ENCODE measurements around the gene ULBP1.
"Not testable (repeated sequence)": the region's sequence is repeated elsewhere in the genome, so short reads cannot be mapped to it uniquely, and the experiment has no call there.

ULBP1 gene

DNA sequence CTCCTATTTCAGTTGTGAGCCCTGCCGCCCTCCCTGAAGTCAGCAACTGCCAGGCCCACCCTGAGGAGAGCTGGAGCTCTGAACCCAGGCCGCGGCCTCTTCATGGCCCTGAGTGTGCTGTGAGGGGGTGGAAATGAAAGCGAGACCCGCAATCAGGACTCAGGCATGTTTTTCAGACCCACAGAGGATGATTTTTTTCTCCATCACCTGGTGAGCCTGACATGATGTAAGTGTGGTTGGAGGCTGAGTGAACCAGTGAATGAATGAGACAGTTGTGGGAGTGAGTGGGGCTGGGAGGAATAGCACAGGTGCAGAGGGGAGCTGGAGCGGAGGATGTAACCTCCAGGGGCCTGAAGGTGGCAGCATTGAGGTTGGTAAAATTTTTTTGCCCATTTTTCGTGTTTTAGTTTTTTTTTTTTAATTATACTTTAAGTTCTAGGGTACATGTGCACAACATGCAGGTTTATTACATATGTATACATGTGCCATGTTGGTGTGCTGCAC, 43.3 kb downstream of the ULBP1 start:
- DNase-seq: no peak

- no peak for DNase-seq
Observed at GRCh38 chr6:150008588-150008987, 44.8 kb downstream of the ULBP1 start.

GRCh38 chr6:150012846-150013784, 49.4 kb downstream of the ULBP1 start:
- DNase-seq: not testable (repeated sequence)

- DNase-seq: not testable (repeated sequence)
Observed at GRCh38 chr6:150013785-150014622, 50.3 kb downstream of the ULBP1 start.

DNA sequence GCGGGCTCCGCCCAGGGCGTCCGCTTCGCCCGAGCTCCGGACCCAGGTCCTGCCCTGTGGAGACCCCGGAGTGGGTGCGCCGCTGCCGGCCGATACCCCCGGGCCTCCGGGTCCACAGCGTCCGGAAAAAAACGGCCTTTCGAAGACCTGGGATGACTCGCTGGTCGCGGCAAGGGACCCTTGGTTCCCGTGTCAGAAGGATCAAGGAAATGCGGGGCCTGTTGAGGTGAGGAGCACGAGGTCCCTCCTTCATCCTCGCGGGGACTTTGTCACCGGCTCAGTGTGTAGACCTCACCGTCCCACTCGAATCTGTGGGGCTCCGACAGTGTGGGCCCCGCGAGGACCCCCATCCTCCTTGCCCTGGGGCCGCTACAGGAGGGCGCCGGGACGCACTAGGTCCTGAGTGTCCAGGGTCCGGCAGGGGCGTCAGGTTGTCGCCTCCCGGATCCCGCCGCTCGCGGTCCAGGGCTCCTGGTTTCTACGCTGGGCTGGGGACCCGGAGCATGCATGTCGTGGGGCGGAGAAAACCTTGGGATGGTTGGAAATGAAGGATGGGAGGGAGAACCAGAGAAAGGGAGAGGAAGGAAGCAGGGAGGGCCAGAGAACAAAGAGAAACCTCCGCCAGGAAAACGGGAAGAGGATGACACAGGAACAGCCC, 51.0 kb downstream of the ULBP1 start:
- not testable (repeated sequence) for DNase-seq

- not testable (repeated sequence) for DNase-seq
Observed at GRCh38 chr6:150015281-150016001, 51.7 kb downstream of the ULBP1 start.

DNA sequence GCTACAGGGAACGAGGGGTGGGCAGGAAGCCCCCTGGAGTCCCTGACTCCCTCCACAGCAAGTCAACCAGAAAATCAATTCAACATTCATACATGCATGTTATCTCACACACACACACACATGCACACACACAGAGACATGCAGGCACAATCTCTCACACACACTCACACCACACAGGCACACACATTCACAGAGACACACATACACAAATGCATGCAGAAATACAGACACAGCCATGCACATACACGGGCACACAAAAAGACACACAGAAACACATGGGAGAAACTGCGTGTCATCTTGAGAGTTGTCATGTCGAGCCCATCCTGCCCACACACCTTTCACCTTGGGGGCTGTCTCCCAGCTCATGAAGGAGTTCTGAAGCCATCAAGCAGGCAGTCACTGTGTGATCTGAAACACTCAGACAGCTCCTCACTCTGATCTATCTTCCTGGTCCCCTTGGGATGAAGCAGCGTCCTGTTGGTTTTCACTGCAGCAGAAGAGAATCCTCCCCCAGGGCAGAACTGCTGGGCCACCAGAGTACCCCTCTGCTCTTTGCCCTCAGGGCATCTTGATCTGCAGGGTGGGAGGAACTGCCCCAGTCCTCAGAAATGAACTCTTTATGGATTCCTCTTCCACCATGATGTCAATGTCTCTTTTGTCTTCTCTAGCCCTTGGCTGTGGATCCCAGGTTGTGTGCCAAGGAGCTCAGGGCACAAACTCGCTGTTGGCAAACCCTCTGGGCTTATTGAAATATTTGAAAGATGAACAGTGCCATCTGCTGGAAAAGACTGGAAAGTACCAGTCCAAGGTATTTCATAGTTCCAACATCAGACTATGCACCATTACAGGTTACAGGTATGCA, 52.8 kb downstream of the ULBP1 start:
- DNase-seq: peak; percentile 56

DNA sequence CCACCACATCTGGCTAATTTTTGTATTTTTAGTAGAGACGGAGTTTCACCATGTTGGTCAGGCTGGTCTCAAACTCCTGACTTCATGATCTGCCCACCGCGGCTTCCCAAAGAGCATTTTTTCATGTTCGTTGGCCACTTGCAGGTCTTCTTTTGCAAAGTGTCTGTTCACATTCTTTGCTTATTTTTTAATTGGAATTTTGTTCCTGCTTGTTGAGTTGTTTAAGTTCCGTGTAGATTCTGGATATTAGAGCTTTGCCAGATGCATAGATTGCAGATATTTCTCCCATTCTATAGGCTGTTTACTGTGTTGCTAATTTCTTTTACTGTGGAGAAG, 53.4 kb downstream of the ULBP1 start:
- DNase-seq: not testable (repeated sequence)

DNA sequence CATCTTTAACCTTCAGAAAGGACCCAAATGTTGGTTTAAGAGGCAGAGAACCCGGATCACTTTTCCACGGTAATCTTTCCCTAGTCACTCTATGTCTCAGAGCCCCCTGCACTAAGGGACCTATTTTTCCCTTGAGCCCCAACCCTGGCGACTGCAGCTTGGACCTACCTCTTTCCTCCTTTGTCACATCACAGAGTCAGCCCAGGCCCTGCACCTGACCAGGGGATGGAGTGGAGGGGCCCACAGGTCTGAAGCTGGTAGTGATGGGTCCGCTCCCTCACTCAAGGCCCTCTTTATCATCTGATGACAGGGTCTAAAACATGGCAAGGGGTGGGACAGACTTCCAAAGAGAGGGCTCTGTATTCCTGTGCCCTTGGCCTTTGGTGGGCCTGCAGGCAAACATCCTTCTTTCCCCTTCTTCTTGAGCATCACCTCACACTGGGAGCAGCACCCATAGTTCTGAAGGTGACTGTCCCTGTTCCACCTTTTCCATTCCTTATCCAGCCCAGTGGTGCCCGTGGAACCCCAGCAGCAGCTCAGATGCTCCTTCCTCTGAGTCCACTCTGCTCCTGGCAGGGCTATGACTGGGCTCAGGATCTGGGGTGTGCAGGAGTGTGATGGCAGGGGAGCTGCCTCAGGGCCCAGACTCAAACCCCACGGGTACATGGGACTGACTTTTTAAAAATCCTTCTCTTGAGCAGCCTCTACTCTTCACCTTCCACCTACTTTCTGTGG, 55.3 kb downstream of the ULBP1 start:
- DNase-seq: no peak

DNA sequence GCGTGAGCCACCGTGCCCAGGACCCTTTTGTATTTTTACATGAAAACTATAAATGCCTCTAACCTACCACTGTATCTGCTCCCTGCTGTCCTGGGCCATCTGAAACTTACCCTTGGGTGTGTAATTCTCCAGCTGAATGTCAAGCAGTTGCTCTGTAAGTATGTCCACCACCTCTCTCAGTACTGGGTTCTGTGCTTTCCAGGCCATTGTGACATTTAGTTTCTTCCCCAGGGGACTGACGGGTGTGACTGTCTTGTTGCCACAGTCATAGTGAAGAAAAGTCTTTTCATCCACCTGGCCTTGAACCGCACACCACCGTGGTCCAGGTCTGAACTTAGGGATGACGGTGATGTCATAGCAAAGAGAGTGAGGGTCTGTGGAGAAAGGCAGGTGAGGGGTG, 58.1 kb downstream of the ULBP1 start:
- not testable (repeated sequence) for DNase-seq
